IMR-90 (cell line): ENCODE measurements around the gene SLC4A2. TPM values are rescaled to one million over a fixed set of nuclear protein-coding genes. Genes with fewer than 3 reads are reported as not detected.

Experiments
- ATAC-seq: fragments of 200-7000 bp; cut with Tn5 transposase; 2 replicates; pipeline ENCODE4 v1.9.1; 2020; ENCODE audit warnings: low read depth, mild to moderate bottlenecking, moderate library complexity
- BruUV-seq: library from RNA; stranded (reverse); fragments of 400-500 nt; replicated peaks from 2 replicates; lab custom pipeline; 2021; lab: Mats Ljungman, UMichigan
- CTCF ChIA-PET: fragments of 300-600 bp; formaldehyde crosslinking; extraction: SDS; loops from one replicate; lab custom pipeline; 2021; ENCODE audit warnings: antibody characterized with exemption; lab: Yijun Ruan, JAX
- POLR2A ChIA-PET: fragments of 300-600 bp; sonication (Branson Sonifier 250); formaldehyde crosslinking; loops from one replicate; lab custom pipeline; 2022; ENCODE audit warnings: antibody characterized with exemption; ENCODE audit not compliant: unreplicated experiment; lab: Charles Lee
- DNase-seq: peaks from one replicate; pipeline ENCODE4 v3.0.0; 2013
- H2AFZ ChIP-seq: replicated peaks from 2 replicates; pipeline ENCODE3; 2013; ENCODE audit warnings: low read length, mild to moderate bottlenecking; ENCODE audit not compliant: poor library complexity
- H2AK5ac ChIP-seq: 2 replicates; pipeline ENCODE4 v1.6.1; 2013; ENCODE audit warnings: low read depth, low read length, inconsistent platforms
- H2AK9ac ChIP-seq: replicated peaks from 2 replicates; pipeline ENCODE3; 2013; ENCODE audit warnings: mild to moderate bottlenecking, low read depth, low read length, moderate library complexity; ENCODE audit not compliant: poor library complexity
- H2BK120ac ChIP-seq: 2 replicates; pipeline ENCODE4 v1.6.1; 2013; ENCODE audit warnings: low read depth, low read length, inconsistent platforms
- H2BK15ac ChIP-seq: 3 replicates; pipeline ENCODE4 v1.6.1; 2013; ENCODE audit warnings: low read depth, low read length, inconsistent platforms
- H2BK20ac ChIP-seq: 2 replicates; pipeline ENCODE4 v1.6.1; 2013; ENCODE audit warnings: low read depth, mild to moderate bottlenecking, inconsistent platforms, low read length, moderate library complexity
- H2BK5ac ChIP-seq: 2 replicates; pipeline ENCODE4 v1.6.1; 2013; ENCODE audit warnings: mild to moderate bottlenecking, low read depth, low read length, inconsistent platforms; ENCODE audit not compliant: poor library complexity, severe bottlenecking
- H3K14ac ChIP-seq: replicated peaks from 2 replicates; pipeline ENCODE4 v1.6.1; 2013; ENCODE audit warnings: low read depth, low read length, inconsistent platforms
- H3K18ac ChIP-seq: 2 replicates; pipeline ENCODE4 v1.6.1; 2013; ENCODE audit warnings: low read depth, low read length, control low read depth
- H3K23ac ChIP-seq: 2 replicates; pipeline ENCODE4 v1.6.1; 2013; ENCODE audit warnings: low read depth, low read length, inconsistent platforms
- H3K27ac ChIP-seq: 2 replicates; pipeline ENCODE4 v1.5.1; 2013; ENCODE audit warnings: mild to moderate bottlenecking, control low read depth, low read length; ENCODE audit not compliant: insufficient read depth
- H3K27me3 ChIP-seq: 2 replicates; pipeline ENCODE4 v1.6.1; 2013; ENCODE audit warnings: low read length; ENCODE audit not compliant: control insufficient read depth, insufficient read depth
- H3K36me3 ChIP-seq: 2 replicates; pipeline ENCODE4 v1.6.1; 2013; ENCODE audit warnings: low read length, mixed read lengths; ENCODE audit not compliant: control insufficient read depth, insufficient read depth
- H3K4ac ChIP-seq: 2 replicates; pipeline ENCODE4 v1.6.1; 2013; ENCODE audit warnings: low read depth, low read length, inconsistent platforms
- H3K4me1 ChIP-seq: 2 replicates; pipeline ENCODE4 v1.6.1; 2013; ENCODE audit warnings: low read length, mixed read lengths; ENCODE audit not compliant: control insufficient read depth, insufficient read depth
- H3K4me2 ChIP-seq: 2 replicates; pipeline ENCODE4 v1.6.1; 2013; ENCODE audit warnings: low read depth, mild to moderate bottlenecking, control low read depth, low read length, moderate library complexity
- H3K4me3 ChIP-seq: 2 replicates; pipeline ENCODE4 v1.5.1; 2013; ENCODE audit warnings: low read depth, mild to moderate bottlenecking, control low read depth, low read length, moderate library complexity; ENCODE audit not compliant: insufficient read depth
- H3K56ac ChIP-seq: 2 replicates; pipeline ENCODE4 v1.6.1; 2013; ENCODE audit warnings: low read length, inconsistent platforms; ENCODE audit not compliant: insufficient read depth; ENCODE audit errors: extremely low read depth
- H3K79me1 ChIP-seq, 2 experiments: 2 replicates each; pipeline ENCODE4 v1.6.1; 2013; ENCODE audit warnings: low read length in 2 of 2, inconsistent platforms in 1 of 2, low read depth in 1 of 2
- H3K9ac ChIP-seq: 2 replicates; pipeline ENCODE4 v1.6.1; 2013; ENCODE audit warnings: low read depth, low read length, control low read depth
- H3K9me1 ChIP-seq: 2 replicates; pipeline ENCODE4 v1.6.1; 2013; ENCODE audit warnings: low read length, inconsistent platforms; ENCODE audit not compliant: insufficient read depth
- H3K9me3 ChIP-seq: 2 replicates; pipeline ENCODE4 v1.6.1; 2013; ENCODE audit warnings: low read length; ENCODE audit not compliant: control insufficient read depth, insufficient read depth
- H4K20me1 ChIP-seq: 2 replicates; pipeline ENCODE4 v1.6.1; 2013; ENCODE audit warnings: low read length, inconsistent platforms; ENCODE audit not compliant: insufficient read depth
- H4K5ac ChIP-seq: 2 replicates; pipeline ENCODE4 v1.6.1; 2013; ENCODE audit warnings: mild to moderate bottlenecking, low read depth, low read length, control low read depth
- H4K8ac ChIP-seq, 2 experiments: 2 replicates each; pipeline ENCODE4 v1.6.1; 2013; ENCODE audit warnings: low read depth in 2 of 2, low read length in 2 of 2, control low read depth in 1 of 2, inconsistent platforms in 1 of 2
- H4K91ac ChIP-seq: 2 replicates; pipeline ENCODE4 v1.6.1; 2013; ENCODE audit warnings: low read depth, low read length, inconsistent platforms; ENCODE audit not compliant: insufficient read depth
- BHLHE40 ChIP-seq: fragments of 150-350 bp; IDR thresholded peaks from 2 replicates; pipeline ENCODE4 v1.6.1; 2016; ENCODE audit warnings: mild to moderate bottlenecking, low read depth, low read length
- CEBPB ChIP-seq: IDR thresholded peaks from 2 replicates; pipeline ENCODE4 v1.6.1; 2012; ENCODE audit warnings: low read depth, low read length, improper control_type of control experiment
- CHD1 ChIP-seq: IDR thresholded peaks from 2 replicates; pipeline ENCODE4 v1.6.1; 2012; ENCODE audit warnings: low read depth, low read length, improper control_type of control experiment
- FOS ChIP-seq: fragments of 150-350 bp; IDR thresholded peaks from 2 replicates; pipeline ENCODE4 v1.6.1; 2016; ENCODE audit warnings: low read depth, low read length
- MAFK ChIP-seq: IDR thresholded peaks from 2 replicates; pipeline ENCODE4 v1.6.1; 2012; ENCODE audit warnings: low read depth, low read length, improper control_type of control experiment
- MAZ ChIP-seq: IDR thresholded peaks from 2 replicates; pipeline ENCODE4 v1.6.1; 2012; ENCODE audit warnings: low read depth, mild to moderate bottlenecking, low read length, improper control_type of control experiment, moderate library complexity, borderline replicate concordance
- MXI1 ChIP-seq: IDR thresholded peaks from 2 replicates; pipeline ENCODE4 v1.6.1; 2012; ENCODE audit warnings: low read depth, mild to moderate bottlenecking, low read length, moderate library complexity, borderline replicate concordance
- NFE2L2 ChIP-seq: fragments of 150-350 bp; IDR thresholded peaks from 2 replicates; pipeline ENCODE4 v1.6.1; 2016; ENCODE audit warnings: low read depth, mild to moderate bottlenecking, low read length
- POLR2A ChIP-seq: IDR thresholded peaks from 2 replicates; pipeline ENCODE4 v1.6.1; 2012; ENCODE audit warnings: mild to moderate bottlenecking, low read depth, low read length
- RAD21 ChIP-seq: IDR thresholded peaks from 2 replicates; pipeline ENCODE4 v1.6.1; 2012; ENCODE audit warnings: low read length, improper control_type of control experiment
- RCOR1 ChIP-seq: IDR thresholded peaks from 2 replicates; pipeline ENCODE4 v1.6.1; 2012; ENCODE audit warnings: mild to moderate bottlenecking, low read length, improper control_type of control experiment; ENCODE audit not compliant: insufficient replicate concordance
- RFX5 ChIP-seq: IDR thresholded peaks from 2 replicates; pipeline ENCODE4 v1.8.0; 2012; ENCODE audit warnings: low read depth, mild to moderate bottlenecking, low read length, moderate library complexity
- SMC3 ChIP-seq: fragments of 150-350 bp; IDR thresholded peaks from 2 replicates; pipeline ENCODE4 v1.6.1; 2016; ENCODE audit warnings: low read depth, mild to moderate bottlenecking, antibody characterized with exemption, low read length, moderate library complexity
- WGBS, 2 experiments: methylation state at CpG; one replicate each; pipeline versions ENCODE4 v1.1.5 to v1.1.7; 2013; ENCODE audit warnings: missing lambda C conversion rate in 2 of 2; ENCODE audit not compliant: insufficient read length in 1 of 2; ENCODE audit errors: extremely low coverage in 2 of 2; 5-methylcytosine and 5-hydroxymethylcytosine counted together
- dilution Hi-C: fragments of 300-500 bp; cut with HindIII; formaldehyde crosslinking; loops from one replicate; pipeline ENCODE4 v1.14.3; 2018; ENCODE audit warnings: low sequenced_read_pairs; ENCODE audit not compliant: unreplicated experiment
- in situ Hi-C: fragments of 300-500 bp; cut with MboI; formaldehyde crosslinking; loops from 3 replicates; pipeline ENCODE4 v1.14.3; 2019; ENCODE audit warnings: low sequenced_read_pairs, inconsistent platforms, mixed read lengths
- intact Hi-C: fragments of 100-400 bp; cut with micrococcal nuclease; formaldehyde crosslinking; loops from 2 replicates; pipeline ENCODE4 v1.10.0; 2022
- polyA plus RNA-seq, 3 experiments: library from polyadenylated mRNA; depleted of rRNA; stranded (reverse); fragments of >200 nt; gene quantifications; 2 replicates each; pipeline ENCODE4 v1.2.3, GENCODE V29; 2012; ENCODE audit warnings: low replicate concordance in 1 of 3
- total RNA-seq: library from RNA; depleted of rRNA; stranded (reverse); fragments of >200 nt; gene quantifications from 2 replicates; pipeline ENCODE4 v1.2.3, GENCODE V29; 2012
- TF ChIP-seq, protein P1 (sequence below): fragments of 150-350 bp; IDR thresholded peaks from 2 replicates; pipeline ENCODE4 v1.6.1; 2016; ENCODE audit warnings: low read depth, mild to moderate bottlenecking, low read length, moderate library complexity, borderline replicate concordance
- TF ChIP-seq, protein P2 (sequence below): fragments of 150-350 bp; IDR thresholded peaks from 2 replicates; pipeline ENCODE4 v1.6.1; 2017; ENCODE audit warnings: mild to moderate bottlenecking, antibody characterized with exemption, low read length, low read depth
- TF ChIP-seq, protein P3 (sequence below): conservative IDR thresholded peaks from 2 replicates; pipeline ENCODE4 v1.5.1; 2012; ENCODE audit warnings: mild to moderate bottlenecking, low read depth, low read length, improper control_type of control experiment

The SLC4A2 gene
- total and polyA plus RNA-seq, 2 of the 4 experiments (the other 2 are of a cell fraction): 29.6 to 91.0 TPM

DNA sequence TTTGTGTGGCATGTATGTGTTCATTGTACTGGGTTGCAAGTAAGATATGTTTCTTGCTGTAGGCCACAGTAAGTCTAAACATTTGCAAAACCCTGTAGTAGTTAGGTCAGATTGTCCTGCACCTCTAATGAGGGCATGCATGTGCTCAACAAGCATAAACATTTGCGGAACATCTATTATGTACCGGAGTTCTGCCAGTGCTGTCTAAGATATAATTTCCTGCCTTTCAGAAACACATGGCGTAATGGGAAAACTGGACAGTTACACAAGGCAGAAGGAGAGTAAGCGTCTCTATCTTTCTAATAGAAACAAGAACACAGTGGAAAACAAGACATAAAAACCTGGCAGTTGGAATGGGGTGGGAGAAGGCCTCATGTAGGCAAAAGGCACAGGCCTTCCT is 28.4 kb upstream of the SLC4A2 start:
- H3K27ac ChIP-seq: no peak overlapping the region
- ChIA-PET CTCF (no interaction called here), POLR2A (no interaction called here)
- BruUV-seq: TSS peak; percentile 40
- H3K36me3 ChIP-seq: peaks cover 19% of the 10 kb centered on the region
- WGBS, 2 experiments: no CpG with 5 or more reads among the region's 4 CpGs
- no peak overlapping the region for H2BK15ac ChIP-seq
- H3K27me3 ChIP-seq: no peaks in the 10 kb centered on the region
- H3K18ac ChIP-seq: no peak overlapping the region
- no peak for ATAC-seq
- no peaks in the 10 kb centered on the region for H3K9me1 ChIP-seq
- H3K4me2 ChIP-seq: no peak overlapping the region
- dilution Hi-C loops: no loop called here
- no peak overlapping the region for H2AK5ac ChIP-seq
- no peak overlapping the region for H4K5ac ChIP-seq
- H3K4ac ChIP-seq: no peak overlapping the region
- H2BK5ac ChIP-seq: no peak overlapping the region
- no peak overlapping the region for H2BK120ac ChIP-seq
- intact Hi-C loops: no loop called here
- no peak overlapping the region for H4K8ac ChIP-seq
- no peak overlapping the region for H2AFZ ChIP-seq
- H3K14ac ChIP-seq: no peak overlapping the region
- no peak overlapping the region for H2AK9ac ChIP-seq
- no peaks in the 10 kb centered on the region for H3K9me3 ChIP-seq
- no peak overlapping the region for H2BK20ac ChIP-seq
- no peaks in the 10 kb centered on the region for H4K20me1 ChIP-seq
- H3K56ac ChIP-seq: no peak overlapping the region
- H3K9ac ChIP-seq: no peak overlapping the region
- TF ChIP-seq RFX5 (no peak), CHD1 (no peak), BHLHE40 (no peak), MXI1 (no peak), SMC3 (no peak), POLR2A (no peak), RCOR1 (no peak), MAFK (no peak), CEBPB (no peak), FOS (no peak), MAZ (no peak), RAD21 (no peak), NFE2L2 (no peak)
- TF ChIP-seq, protein P1, sequence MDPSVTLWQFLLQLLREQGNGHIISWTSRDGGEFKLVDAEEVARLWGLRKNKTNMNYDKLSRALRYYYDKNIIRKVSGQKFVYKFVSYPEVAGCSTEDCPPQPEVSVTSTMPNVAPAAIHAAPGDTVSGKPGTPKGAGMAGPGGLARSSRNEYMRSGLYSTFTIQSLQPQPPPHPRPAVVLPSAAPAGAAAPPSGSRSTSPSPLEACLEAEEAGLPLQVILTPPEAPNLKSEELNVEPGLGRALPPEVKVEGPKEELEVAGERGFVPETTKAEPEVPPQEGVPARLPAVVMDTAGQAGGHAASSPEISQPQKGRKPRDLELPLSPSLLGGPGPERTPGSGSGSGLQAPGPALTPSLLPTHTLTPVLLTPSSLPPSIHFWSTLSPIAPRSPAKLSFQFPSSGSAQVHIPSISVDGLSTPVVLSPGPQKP: no peak
- TF ChIP-seq, protein P2, sequence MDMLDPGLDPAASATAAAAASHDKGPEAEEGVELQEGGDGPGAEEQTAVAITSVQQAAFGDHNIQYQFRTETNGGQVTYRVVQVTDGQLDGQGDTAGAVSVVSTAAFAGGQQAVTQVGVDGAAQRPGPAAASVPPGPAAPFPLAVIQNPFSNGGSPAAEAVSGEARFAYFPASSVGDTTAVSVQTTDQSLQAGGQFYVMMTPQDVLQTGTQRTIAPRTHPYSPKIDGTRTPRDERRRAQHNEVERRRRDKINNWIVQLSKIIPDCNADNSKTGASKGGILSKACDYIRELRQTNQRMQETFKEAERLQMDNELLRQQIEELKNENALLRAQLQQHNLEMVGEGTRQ: no peak
- TF ChIP-seq, protein P3, sequence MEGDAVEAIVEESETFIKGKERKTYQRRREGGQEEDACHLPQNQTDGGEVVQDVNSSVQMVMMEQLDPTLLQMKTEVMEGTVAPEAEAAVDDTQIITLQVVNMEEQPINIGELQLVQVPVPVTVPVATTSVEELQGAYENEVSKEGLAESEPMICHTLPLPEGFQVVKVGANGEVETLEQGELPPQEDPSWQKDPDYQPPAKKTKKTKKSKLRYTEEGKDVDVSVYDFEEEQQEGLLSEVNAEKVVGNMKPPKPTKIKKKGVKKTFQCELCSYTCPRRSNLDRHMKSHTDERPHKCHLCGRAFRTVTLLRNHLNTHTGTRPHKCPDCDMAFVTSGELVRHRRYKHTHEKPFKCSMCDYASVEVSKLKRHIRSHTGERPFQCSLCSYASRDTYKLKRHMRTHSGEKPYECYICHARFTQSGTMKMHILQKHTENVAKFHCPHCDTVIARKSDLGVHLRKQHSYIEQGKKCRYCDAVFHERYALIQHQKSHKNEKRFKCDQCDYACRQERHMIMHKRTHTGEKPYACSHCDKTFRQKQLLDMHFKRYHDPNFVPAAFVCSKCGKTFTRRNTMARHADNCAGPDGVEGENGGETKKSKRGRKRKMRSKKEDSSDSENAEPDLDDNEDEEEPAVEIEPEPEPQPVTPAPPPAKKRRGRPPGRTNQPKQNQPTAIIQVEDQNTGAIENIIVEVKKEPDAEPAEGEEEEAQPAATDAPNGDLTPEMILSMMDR: no peak
- H3K23ac ChIP-seq: no peak overlapping the region
- in situ Hi-C loops: no loop called here
- H4K91ac ChIP-seq: no peak overlapping the region
- H3K4me3 ChIP-seq: no peak overlapping the region
- no peak for DNase-seq
- H3K4me1 ChIP-seq: no peaks in the 10 kb centered on the region
- peaks cover 10 to 23% of the 10 kb centered on the region in 2 experiments; a peak in 3 of 4 replicates for H3K79me1 ChIP-seq
